RPMI7951 (cell line): ENCODE measurements around the gene PTGER1. TPM values are rescaled to one million over a fixed set of nuclear protein-coding genes. Genes with fewer than 3 reads are reported as not detected.
A peak's percentile ranks its signal among the peaks of the same experiment; 100 is the strongest.

ENCODE experiments used
- DNase-seq: peaks from one replicate; pipeline ENCODE4 v3.0.0-alpha.2; 2012; ENCODE audit warnings: low read depth
- total RNA-seq: library from RNA; depleted of rRNA; stranded (reverse); fragments of >200 nt; shearing (Covaris generic); gene quantifications from 2 replicates; pipeline ENCODE4 v1.2.3, GENCODE V29; 2014

Gene PTGER1
- total RNA-seq, 1 experiment from 2014 or later = 0.60 TPM

DNA sequence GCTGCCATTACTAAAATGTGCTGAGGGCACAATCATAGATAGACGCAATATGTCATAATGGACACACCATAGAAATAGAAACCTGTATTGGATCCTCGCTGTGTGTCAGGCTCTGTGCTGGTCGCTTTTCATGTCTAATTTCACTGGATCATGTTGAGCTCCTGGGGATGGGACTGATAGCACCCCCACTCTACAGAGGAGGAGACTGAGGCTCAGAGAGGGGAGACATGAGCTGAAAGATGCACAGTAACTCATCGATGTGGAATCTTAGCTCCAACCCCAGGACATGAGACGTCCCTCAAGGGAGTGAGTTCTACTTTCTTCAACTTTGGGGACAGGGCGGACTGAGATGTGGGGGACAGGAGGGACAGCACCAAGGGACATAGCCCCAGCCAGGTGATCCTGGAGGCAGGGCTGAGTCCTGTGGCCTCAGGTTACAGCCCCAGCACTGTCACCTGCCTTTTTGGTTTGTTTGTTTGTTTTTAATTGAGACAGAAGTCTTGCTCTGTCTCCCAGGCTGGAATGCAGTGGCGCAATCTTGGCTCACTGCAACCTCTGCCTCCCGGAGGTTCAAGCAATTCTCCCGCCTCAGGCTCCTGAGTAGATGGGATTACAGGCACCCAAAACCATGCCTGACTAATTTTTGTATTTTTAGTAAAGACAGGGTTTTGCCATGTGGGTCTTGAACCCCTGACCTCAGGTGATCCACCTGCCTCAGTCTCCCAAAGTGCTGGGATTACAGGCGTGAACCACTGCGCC, 27.4 kb upstream of the PTGER1 start:
- no peak for DNase-seq

GRCh38 chr19:14497228-14497921, 22.2 kb upstream of the PTGER1 start:
- no peak for DNase-seq

- no peak for DNase-seq
Observed at GRCh38 chr19:14496834-14497227, 21.7 kb upstream of the PTGER1 start.

DNA sequence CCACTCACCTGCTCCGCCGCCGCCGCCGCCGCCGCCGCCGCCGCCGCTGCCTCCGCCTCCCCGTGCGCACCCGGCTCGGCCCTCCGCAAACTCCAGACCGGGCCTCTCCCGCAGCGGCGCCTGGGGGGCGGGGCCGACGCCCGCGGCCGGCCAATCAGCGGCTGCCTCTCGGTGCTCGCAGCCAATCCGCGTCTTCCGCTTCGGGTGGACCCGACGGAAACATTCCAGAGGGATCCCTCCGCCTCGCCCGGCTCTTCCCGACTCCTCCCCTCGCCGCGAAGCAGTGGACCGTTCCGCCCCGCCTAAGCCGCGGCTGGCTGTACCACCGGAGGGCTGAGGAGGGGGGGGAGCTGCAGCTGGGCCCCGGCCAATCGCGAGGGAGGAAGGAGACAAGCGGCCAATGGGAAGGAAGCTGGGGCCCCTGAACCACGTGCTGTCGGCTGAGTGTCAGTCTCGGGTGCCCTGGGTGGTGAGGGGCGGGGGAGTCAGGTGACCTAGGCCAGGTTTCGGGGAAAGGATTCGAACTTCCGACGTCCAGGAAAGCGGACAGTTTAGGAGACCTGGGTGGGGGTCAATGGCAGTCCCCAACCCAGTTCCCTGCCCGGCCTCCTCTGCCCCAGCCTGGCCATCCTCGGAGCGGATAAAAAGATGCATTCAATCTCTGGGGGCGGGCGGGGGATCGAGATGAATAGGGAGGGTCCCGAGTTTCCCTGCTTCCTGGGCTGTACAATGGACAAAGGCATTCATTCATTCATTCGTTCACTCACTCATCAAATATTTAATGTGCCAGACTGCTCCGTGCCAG, 21.1 kb upstream of the PTGER1 start, which contains the start of gene GIPC1:
Gene GIPC1, minus strand, starts transcription at position 99 of the 805 bp plus-strand sequence. CDS start 13,151 bp downstream, outside the sequence.
- peak; percentile 99 for DNase-seq

DNA sequence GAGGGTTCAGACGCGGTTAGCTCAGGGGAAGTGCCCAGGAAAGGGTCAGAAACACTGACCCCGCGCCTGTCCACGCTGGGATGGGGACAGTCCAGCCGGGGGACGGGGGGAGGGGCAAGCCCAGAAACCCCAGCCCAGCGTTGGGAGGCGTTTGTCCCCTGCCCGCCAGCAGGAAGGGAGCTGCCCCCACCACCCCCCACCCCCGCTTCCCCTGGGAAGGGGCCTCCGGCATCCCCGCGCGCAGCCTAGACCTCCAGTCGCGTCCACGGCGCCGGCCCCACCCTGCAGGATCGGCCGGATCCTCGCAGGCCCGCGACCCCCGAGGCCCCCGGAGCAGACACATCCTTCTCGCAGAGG, 20.5 kb upstream of the PTGER1 start:
- DNase-seq = no peak

DNA sequence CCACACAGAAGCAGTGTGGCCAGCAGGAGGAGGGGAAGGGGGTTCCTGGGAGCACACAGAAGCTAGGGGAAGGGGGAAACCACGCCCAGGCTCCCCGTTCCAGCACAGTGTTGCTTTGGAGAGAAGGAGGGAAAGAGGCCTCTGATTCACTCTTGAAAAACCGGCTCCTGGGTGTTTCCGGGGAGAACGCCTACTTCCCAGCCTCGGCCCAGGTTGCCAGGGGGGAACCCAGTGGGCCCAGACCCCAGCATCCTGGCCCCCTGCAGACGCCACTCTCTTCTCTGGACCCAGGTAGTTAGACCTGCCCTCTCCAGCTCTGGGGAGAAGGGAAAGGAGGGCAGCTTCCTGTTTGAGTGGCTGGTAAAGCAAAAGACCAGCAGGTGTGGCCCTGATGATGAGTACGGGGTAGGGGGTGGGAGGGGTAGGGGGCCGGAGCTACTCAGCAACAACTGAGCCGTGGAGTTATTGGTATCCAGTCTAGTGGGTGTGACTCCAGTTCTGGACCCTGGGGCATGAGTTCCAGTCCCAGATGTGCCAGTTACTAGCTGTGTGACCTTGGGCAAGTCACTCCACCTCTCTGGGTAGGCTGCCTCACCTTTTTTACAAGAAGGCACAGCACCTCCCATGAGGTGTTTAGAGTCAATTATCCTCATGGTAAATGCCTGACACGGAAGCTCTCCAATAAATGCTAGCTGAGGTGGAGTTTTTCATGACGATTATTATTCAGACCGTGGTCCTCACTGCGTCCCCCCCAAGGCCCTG, 19.9 kb upstream of the PTGER1 start:
- DNase-seq = no peak

GRCh38 chr19:14494411-14494810, 19.3 kb upstream of the PTGER1 start:
- no peak for DNase-seq

DNA sequence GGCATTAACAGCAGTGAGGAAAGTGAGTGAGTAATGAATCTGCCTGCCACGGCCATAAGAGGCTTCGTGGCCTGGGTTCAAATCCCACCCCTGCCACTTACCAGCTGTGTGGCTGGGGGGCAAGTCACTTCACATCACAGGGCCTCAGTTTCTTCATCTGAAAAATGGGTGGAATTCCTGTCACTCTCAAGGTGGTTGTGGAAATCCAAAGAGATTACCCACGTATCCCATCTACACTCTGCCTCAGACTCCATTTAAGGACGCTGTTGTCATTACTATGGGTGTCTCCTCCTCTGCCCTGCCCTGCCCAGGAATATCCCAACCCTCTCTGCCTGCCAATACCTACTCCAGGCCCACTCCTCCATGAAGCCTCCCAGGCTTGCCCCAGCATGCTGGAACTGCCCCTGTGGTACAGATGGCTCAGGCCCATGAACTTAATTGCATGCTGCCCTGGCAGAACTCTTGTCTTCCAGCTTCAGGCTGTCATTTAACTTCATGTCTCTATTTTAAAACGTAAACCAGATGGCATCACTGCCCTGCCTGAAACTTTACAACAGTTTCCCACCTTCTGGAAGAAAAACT, 17.7 kb upstream of the PTGER1 start:
- no peak for DNase-seq

- no peak for DNase-seq
Observed at GRCh38 chr19:14487370-14488125, 12.4 kb upstream of the PTGER1 start.

GRCh38 chr19:14482172-14482941, 7.2 kb upstream of the PTGER1 start:
- no peak for DNase-seq

DNA sequence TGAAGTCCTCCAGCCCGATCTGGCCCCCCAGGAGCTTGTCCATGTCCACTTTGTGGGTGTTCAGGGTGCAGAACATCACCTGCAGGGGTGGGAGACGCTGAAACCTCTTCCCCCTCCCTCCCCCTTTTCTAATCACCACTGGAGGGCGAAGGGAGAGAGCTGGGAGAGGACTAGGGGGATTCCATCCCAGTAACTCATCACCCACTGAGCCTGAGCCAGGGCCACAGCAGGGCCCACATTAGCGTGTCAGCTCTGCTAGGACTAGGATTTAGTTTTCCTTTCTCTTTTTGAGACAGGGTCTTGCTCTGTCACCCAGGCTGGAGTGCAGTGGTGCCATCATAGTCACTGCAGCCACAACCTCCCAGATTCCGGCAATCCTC, 5.5 kb upstream of the PTGER1 start:
- DNase-seq = no peak

GRCh38 chr19:14479975-14480699, 5.0 kb upstream of the PTGER1 start:
- no peak for DNase-seq

- DNase-seq = no peak
Observed at GRCh38 chr19:14479309-14479974, 4.3 kb upstream of the PTGER1 start.

DNA sequence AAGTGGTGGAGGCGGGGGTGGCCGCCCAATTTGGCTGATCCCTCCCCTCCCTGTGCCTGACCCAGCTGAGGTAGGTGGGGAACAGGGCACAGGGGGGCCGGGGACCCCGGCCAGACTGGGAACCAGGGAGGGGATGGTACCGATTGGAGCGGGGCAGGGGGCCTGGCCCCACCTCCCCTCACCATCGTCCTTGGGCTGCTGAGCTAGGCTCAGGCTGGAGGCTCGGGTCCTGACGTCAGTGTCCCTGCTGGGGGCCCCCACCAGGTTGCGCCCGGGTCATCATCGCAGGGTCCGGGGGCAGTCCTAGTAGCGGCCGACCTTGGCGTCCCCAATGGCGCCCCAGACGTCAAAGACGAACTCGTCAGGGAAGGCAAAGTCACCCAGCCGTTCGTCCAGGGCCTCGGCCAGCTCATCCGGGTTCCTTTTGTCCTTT, 3.0 kb upstream of the PTGER1 start:
- no peak for DNase-seq

- no peak for DNase-seq
Observed at GRCh38 chr19:14477418-14478112, 2.4 kb upstream of the PTGER1 start.

DNA sequence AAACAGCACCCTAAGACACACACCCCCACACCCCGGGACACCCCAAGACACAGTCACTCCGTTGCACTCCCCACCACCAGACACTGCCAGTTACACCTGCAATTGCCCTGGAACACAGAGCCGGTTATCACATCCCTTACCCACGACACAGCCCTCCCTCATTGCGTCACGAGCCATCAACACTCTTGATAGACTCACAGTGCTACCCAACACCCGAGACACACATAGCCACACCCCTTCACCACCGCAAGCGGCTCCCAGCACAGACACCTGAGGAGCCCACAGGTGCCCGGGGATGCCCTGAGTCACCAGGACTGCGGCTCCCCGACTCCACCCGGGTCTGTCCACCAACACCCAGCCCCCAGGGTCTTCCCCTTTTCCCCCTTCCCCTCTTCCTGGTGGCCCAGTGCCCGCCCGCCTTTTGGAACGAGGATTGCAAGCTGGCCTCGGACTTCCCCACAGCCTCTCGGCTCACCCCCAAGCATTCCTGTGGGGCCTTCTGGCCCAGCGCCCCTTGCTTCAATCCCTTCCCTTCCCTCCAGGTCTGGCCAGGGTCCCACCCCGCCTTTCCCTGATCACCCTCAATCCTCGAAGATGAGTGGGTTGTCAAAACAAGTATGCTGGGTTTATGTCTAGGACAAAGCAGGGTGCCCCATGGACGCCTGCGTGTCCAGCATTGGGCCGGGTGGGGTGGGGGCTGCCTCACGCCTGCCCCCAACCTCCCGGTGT, 1.7 kb upstream of the PTGER1 start:
- DNase-seq = peak; percentile 46

DNA sequence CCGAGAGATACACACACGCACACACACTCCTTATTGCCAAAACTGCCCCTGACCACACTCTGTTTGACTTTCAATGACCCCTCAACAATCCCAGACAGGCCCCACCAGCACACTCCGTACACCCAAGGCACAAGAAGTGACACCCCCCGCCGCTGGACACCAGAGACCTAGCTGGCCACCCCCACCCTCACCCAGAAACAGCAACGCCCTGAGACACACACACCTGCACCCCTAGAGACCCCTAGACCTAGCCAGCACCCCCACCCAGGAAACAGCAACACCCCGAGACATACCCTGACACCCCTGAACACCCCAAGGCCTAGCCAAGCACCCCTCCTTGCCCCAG, 1.1 kb upstream of the PTGER1 start:
- DNase-seq = no peak
